Inferior parietal cortex (tissue), 1 donor: Measurements from ENCODE around the gene CDH13.

Experiments
- DNase-seq: peaks from one replicate; pipeline ENCODE4 v3.0.0-alpha.2; 2016; ENCODE audit errors: extremely low spot score

The CDH13 gene

GRCh38 chr16:83561876-83562275, 935.1 kb downstream of the CDH13 start:
- DNase-seq, result no peak

- DNase-seq, result no peak
These were observed 941.6 kb downstream of the CDH13 start for GRCh38 chr16:83568345-83568744.

GRCh38 chr16:83574388-83574787, 947.6 kb downstream of the CDH13 start:
- DNase-seq, result no peak

- no peak for DNase-seq
These were observed 950.4 kb downstream of the CDH13 start for GRCh38 chr16:83577078-83577745.

- no peak for DNase-seq
These were observed 951.4 kb downstream of the CDH13 start for GRCh38 chr16:83578171-83578570.

GRCh38 chr16:83579027-83579426, 952.3 kb downstream of the CDH13 start:
- DNase-seq, result no peak

- DNase-seq, result no peak
These were observed 952.7 kb downstream of the CDH13 start for GRCh38 chr16:83579436-83579835.

- no peak for DNase-seq
These were observed 954.3 kb downstream of the CDH13 start for GRCh38 chr16:83581082-83581481.

GRCh38 chr16:83581994-83582747, 955.4 kb downstream of the CDH13 start:
- DNase-seq, result no peak

- no peak for DNase-seq
These were observed 959.3 kb downstream of the CDH13 start for GRCh38 chr16:83586036-83586435.

GRCh38 chr16:83586461-83587200, 959.9 kb downstream of the CDH13 start:
- DNase-seq, result no peak

GRCh38 chr16:83587201-83587600, 960.4 kb downstream of the CDH13 start:
- DNase-seq, result no peak

- no peak for DNase-seq
These were observed 961.3 kb downstream of the CDH13 start for GRCh38 chr16:83588070-83588469.

- DNase-seq, result no peak
These were observed 962.8 kb downstream of the CDH13 start for GRCh38 chr16:83589576-83589975.

- DNase-seq, result no peak
These were observed 966.0 kb downstream of the CDH13 start for GRCh38 chr16:83592778-83593177.

- no peak for DNase-seq
These were observed 973.2 kb downstream of the CDH13 start for GRCh38 chr16:83599789-83600462.

- DNase-seq, result no peak
These were observed 976.3 kb downstream of the CDH13 start for GRCh38 chr16:83602761-83603722.

GRCh38 chr16:83603723-83604570, 977.2 kb downstream of the CDH13 start:
- DNase-seq, result no peak

- no peak for DNase-seq
These were observed 979.8 kb downstream of the CDH13 start for GRCh38 chr16:83606486-83607030.

- no peak for DNase-seq
These were observed 982.4 kb downstream of the CDH13 start for GRCh38 chr16:83609178-83609577.
